ENCODE data around the gene MET.

DNA sequence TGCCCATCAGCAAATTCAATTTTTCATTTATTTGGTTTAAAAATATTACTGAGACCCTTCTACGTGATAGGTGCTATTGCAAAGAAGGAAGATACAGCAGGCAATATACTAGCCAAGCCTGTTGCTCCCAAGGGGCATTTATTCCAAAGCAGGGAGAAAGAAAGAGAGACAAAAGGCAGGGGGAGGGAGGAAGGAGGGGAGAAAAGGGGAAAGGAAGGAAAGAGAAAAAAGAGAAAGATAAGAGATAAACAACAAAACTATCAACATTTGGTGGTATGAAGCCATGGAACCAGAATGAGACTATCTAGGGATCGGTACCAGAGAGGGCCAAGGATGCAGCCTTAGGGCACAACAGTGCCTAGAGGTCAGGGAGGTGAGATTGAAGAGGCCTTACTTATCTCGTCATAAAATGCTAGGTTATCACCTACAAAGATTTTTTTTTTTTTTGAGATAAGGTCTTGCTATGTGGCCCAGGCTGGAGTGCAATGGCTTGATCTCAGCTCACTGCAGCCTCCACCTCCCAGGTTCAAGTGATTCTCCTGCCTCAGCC is 135.1 kb downstream of the MET start:
- no peak for TF ChIP-seq CTCF (IDR thresholded peaks at IDR 0.05; ENCODE audit: control extremely low read depth in 1 of 3, insufficient read depth in 1 of 3, low read depth in 1 of 3, low read length in 3 of 3)
- no peak for TF ChIP-seq CEBPB (IDR thresholded peaks at IDR 0.05; ENCODE audit: low read depth, low read length)
- no peak for TF ChIP-seq GABPA (IDR thresholded peaks at IDR 0.05; ENCODE audit: borderline replicate concordance, insufficient read depth, low read length)
- TF ChIP-seq POLR2A (IDR thresholded peaks at IDR 0.05; ENCODE audit: control extremely low read depth in 1 of 2, low read depth in 2 of 2, low read length in 2 of 2): no peak
- no peak for TF ChIP-seq TAF7 (optimal IDR thresholded peaks at IDR 0.05; ENCODE audit: borderline replicate concordance, low read depth, low read length)
- TF ChIP-seq RNF2 (IDR thresholded peaks at IDR 0.05; ENCODE audit: borderline replicate concordance, low read depth, low read length, missing control alignments, poor library complexity, severe bottlenecking): no peak
- no peak for TF ChIP-seq YY1 (IDR thresholded peaks at IDR 0.05; ENCODE audit: low read depth, low read length)
